GM19035 (cell line): ENCODE measurements around the gene RAPGEF4.
A peak's percentile ranks its signal among the peaks of the same experiment; 100 is the strongest.

ENCODE experiments used
- ATAC-seq: cut with Tn5 transposase; IDR thresholded peaks from one replicate; pipeline ENCODE4 v1.9.1; 2021; ENCODE audit not compliant: unreplicated experiment

Gene RAPGEF4

DNA sequence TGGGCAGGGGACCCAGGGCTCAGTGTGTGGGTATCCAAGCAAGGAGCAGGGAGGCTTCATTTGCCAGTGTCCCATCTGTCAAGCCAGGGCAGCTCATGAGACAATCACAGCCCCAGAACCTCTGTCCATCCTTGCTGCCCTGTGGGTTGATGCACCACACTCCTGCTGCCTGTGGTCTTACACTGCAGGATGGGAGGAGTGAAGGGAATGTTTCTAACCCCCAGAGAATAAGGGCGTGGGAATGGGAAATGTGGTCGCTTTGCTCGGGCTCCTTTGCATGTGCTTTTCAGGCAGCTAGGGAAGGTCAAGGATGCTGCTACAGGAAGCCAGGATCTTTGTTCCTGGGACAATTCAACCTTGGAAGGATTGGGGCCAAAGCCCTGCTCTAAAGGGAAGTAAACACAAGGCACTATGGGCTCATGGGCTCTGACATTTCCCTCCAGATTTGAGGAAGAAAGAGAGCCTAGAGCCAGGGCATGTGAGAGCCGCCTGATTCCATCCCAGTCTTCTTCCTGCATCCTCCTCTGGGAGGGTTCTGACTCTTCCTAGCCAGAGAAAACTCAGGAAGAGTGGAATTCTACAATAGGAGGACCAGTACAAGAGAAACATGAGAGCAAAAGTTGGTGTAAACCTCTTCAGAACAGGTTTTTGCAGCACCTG, 321.2 kb downstream of the RAPGEF4 start:
- no peak for ATAC-seq

DNA sequence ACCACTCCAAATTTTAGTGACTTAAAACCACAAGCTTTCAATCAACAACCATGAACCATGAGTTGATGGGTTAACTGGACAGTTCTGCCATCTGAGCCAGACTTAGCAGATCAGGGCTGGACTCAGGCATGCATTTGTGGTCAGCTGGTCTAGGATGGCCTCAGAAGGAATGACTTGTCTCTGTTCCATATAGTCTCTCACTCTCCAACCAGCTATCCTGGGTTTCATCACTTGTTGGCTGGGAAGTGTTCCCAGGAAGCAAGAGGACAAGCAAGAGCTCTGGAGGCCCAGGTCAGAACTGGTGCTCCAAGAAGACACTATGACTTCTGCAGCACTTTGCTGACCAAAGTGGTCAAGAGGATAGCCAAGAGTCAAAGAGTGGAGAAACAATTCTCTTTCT, 322.5 kb downstream of the RAPGEF4 start:
- ATAC-seq, result no peak

DNA sequence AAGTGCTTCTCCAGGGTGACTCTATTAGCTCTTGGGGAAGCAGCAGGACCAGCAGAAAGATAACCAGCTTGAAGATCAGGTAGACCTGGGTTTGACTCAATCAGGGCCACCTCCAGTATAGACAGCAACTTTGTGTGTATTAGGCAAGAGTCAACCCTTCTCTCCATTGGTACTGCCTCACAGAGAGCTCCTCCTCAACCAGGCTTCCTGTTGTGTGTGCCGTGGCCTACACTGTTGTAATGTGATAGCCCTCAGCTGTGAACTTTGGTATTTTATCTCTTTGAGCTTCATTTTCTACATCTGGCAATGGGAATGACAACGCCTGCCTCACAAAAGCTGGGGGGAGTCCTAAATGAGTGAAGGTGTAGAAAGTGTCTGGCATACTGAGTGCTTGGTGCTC, 323.0 kb downstream of the RAPGEF4 start:
- no peak for ATAC-seq

DNA sequence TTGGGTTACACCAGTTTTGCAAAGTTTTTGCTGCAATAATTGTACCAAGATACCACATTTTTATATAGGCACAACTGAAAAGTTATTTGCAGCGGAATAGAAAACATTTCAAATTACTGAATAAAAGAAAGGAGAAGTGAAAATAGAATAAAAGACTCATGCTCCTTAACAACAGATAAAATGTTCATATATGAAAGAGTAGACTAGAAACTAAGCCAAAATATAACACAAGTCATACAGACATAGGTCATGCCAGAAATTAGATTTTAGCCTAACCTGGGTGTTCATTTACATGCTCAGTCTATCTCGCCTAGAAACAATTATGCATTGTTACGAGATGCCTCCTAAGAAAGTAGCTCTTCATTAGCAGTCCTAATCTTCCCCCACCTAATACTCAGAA, 323.6 kb downstream of the RAPGEF4 start:
- no peak for ATAC-seq

DNA sequence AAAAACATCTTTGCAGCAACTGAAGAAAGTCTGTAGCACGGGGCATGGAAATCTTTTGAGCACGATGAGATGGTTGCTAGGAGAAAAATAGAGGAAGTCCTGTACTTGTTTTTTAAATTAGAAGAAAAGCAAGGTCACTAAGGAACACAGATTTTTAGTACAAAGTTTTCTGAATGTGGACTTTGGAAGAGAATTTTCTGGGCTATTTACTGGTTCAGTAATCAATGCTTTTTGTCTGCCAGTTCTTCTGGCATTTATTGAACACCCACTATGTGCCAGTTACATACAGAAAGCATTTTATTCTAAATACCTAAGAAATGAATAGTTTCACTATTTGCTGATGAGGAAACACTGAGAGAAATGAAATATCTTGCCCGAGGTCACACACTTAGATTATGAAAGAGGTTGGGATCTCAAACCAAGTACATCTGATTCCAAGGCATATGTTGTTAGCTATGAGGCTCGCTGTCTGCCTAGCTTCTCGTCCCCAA, 324.4 kb downstream of the RAPGEF4 start:
- no peak for ATAC-seq

DNA sequence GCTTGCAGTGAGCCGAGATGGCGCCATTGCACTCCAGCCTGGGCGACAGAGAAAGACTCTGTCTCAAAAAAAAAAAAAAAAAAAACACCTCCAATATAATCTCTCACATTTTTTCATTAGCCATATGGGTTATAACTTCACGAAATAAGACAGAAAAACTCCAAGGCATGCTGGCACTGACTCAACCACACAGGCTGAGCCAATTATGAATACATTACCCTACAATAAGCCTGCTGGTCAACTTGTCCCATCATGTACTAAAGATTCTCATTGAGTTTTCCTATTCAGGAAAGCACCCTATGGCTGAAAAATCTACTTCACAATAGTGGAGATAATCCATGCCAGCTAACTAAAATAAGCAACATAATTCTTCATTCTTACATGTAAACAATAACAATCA, 327.2 kb downstream of the RAPGEF4 start:
- no peak for ATAC-seq

DNA sequence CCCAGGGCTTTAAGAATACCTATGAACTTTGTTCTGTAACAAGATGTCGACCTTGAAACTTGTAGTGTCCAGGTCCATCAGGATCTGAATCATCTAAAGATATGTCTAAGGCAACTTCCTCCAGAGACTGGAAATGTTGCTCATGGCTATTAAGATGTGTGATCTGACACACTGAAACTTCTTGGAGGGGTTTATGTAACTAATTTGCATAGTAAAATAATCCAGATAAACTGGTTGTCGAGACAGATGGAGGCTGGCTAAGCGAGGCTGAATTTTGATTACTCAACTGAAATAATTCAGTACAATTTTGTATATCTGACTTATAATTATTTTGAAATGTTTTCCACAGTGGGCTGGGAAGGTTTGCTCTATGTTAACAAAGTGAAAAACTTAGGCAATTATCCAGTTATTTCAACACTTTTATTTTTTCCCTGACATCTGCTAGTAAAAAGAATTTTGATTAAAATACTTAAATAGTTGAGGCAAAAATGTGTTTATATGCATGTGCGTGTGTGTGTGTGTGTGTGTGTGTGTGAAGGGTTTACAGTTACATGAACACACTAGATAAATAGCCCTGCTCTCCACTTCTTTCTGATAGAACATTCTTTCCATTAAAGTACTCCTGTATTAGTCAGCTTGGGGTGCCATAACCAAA, 328.6 kb downstream of the RAPGEF4 start:
- ATAC-seq, result no peak

DNA sequence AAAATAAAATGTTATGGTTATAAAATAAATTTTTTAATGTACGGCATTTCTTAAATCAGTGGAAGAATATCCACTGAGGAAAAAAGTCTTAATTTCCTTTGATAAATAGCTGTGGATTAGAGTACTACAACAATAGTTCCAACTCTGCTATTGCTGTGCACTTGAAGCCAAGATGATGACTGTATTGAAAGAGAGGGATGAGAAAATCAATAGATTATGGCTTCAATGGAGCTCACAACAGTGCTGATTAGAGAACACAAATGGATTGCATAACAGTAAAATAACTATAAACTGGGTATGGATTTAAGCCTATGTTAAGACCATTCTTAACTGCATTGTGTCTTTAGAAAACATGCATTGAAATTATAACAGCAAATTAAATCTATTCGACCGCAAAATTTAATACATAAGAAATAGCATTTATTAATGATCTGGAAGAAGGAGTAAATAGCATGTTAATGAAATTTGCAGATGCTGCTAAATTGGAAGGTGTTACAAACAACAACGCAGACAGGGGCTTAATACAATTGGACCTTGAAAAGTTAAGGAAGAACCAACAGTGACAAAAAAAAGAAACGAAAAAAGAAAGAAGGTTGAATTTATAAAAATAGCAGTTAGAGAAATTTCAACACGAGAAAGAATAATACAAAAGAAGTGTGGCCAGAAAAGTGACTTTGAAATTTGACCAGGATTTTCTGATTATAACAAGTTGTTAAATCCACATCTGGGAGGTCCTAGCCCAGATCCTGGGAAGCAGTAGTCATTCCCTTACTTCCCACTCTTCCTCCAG, 331.4 kb downstream of the RAPGEF4 start:
- ATAC-seq, result no peak

DNA sequence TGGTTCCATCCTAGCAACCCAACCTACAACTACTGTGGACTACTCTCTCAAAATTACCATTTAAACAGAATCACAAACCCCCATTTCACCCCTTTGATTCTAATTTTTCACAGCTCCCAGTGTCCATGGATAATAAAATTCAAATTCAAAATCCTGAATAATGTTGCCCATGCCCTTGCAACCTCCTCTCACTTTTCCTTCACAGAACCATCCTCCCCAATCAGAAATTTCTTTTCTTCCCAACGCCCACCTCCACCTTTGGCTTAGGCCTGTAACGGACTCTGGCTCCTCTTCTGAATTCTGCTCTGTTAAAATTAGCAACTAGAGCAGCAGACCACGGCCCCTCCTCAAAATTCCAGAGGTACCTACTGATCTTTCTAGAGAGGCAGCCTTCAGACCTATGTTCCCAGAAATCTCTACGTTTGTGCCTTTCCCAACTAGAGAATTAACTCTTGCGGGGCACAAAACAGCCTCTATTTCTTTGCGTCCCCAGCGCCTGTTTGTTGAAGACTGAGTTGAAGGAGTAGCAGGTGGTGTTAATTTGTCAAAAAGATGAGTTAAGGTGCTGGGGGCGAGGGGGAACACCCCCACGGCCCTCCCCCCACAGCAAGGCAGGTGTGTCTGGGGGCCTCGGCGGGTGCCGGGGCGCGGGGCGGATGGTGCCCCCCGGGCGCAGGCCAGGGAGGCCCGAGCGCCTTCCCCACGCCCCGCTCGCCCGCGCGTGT, 339.6 kb downstream of the RAPGEF4 start:
- no peak for ATAC-seq

DNA sequence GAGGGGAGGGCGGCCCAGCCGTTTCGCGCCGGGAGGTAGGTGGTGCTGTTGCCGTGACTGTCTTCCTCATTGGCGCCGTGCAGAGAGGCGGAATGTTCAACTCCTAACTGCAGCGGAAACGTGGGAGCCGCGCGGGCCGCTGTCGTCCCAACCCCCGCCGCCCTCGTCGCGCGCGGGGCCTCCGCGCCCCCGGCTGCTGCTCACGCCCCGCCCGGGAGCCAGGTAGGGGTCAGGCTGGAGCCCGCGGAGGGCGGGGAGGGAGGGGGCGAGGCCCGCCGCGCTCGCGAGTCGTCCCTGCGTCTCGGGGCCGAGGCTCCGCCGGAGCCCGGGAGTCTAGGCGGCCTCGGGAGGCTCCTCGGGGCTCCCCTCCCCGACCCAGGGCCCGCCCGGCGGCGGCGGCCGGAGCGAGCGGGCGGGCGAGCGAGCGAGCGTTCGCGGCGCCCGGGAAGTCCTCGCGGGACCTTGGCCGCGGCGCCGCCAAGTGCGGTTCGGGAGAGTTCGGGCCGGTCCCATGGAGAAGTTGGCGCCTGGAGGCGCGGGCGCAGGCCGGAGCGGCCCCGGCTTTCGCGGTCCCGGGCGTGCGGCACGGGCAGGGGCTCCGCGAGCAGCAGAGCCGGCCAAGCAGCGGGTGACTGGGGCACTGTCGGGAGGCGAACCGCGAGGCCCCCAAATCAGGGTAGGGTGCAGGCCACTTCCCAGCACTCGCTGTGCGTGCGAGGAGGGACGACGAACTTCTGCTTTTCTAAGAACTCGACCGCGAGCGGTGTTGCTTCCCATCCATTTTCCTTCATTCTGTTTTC, 340.3 kb downstream of the RAPGEF4 start, which contains the start of gene MAP3K20:
MAP3K20 (plus strand) TSS at position 66 of the 800 bp plus-strand sequence. CDS start 15,186 bp downstream, outside the sequence.
- peak; percentile 65 for ATAC-seq

DNA sequence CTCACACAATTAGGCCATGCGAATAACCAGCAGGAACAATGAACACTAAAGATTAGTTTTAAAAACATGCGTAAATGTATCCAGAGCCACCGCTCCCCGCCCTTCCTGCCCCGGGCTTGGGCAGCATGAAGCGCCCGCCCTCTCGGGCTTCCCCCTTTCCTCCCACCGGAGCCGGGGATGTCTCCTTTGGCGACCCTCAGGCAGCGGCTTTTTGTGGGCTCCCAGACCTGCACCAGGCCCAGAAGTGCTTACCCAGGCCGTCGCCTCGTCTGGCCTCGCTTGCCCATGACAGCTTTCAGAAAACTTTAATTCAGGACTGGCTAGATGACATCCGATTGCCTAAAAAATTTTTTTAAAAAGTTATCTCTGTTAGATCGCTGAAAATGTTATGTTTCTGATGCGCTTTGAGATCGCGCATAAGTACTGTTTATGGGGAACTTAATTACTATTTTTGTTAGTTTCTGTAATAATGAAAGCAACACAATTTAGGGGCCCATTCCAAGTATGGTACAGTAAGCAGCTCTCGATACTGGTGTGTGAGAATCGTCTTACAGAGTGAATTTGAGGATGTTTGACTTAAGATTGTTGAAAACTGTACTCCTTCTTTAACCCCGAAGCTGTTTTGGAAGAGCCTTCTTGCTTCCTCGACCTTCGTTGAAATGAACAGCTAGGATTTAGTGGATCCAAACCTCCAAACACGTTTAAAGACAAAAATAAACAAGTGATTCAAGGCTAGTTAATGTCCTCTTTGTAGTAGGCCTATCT, 341.1 kb downstream of the RAPGEF4 start:
- peak; percentile 29 for ATAC-seq

DNA sequence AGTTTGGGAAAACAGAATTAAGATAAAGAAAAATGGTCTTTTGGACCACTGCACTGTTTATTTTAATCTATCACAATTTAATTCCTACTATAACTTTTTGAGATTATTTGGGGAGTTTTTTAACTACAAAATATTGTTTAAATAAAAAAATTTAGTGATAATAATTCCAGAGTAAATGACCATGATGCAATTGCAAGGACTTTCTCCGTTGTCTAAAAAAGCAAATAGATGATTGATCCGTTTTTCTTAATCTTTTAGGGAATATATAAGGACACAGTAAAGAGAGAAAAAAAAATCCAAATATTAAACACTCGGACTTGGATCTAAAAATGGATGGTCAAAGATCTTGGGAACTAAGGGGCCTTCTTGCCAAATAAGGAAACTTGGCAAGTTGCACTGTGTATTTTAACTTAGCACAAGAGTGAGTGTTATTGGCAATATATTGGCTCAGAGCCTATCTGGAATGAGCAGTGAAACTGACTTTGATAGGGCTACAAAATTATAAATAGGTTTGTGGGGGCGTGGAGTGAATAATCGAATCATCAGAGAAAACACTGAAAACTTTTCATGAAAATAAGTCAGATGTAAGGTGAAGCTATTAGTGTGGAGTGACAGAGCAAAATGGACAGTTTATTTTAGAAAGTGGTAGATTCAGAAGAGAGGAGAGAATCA, 342.0 kb downstream of the RAPGEF4 start:
- no peak for ATAC-seq

DNA sequence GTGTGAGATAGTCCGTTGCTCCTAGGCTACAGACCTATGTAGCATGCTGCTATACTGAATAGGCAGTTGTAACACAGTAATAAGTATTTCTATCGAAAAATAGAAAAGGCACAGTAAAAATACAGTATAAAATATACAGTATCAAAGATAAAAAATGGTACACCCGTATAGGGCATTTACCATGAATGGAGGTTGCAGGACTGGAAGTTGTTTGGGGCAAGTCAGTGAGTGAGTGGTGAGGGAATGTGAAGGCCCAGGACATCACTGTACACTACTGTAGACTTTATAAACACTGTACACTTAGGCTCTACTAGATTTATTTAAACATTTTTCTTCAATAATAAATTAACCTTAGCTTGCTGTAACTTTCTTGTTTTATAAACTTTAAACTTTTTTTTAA, 343.5 kb downstream of the RAPGEF4 start:
- ATAC-seq, result no peak

DNA sequence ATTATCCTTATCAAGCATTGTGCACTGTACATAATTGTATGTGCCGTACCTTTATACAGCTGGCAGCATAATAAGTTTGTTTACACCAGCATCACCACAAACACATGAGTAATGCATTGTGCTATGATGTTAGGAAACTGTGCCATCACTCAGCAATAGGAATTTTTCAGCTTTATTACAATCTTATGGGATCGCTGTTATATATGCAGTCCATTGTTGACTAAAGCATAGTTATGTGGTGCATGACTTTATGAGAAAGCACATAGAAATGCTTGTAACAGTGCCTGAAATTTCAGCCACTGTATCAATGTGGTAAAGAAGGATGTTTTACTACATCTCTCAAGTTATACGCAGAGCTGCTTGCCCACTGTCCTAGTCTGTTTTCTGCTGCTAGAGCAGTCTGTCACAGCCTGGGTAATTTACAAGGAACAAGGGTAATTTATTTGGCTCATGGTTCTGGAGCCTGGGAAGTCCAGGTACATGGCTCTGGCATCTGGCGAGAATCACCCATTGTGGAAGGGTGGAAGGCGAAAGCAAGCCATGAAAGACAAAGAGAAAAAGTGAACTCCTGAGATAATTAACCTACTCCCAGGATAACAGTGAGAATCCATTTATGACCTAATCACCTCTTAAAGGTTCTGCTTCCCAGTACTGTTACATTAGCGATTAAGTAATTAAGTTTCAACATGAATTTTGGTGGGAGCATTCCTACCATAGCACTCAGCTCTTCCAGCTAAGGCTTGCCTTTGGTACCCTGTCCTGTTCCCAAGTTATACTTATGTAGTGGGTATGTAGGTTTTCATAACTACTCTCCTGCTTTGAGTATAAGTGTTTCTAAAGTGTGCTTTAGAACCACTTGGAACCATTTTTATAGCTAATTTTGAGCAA, 344.6 kb downstream of the RAPGEF4 start:
- ATAC-seq, result no peak

DNA sequence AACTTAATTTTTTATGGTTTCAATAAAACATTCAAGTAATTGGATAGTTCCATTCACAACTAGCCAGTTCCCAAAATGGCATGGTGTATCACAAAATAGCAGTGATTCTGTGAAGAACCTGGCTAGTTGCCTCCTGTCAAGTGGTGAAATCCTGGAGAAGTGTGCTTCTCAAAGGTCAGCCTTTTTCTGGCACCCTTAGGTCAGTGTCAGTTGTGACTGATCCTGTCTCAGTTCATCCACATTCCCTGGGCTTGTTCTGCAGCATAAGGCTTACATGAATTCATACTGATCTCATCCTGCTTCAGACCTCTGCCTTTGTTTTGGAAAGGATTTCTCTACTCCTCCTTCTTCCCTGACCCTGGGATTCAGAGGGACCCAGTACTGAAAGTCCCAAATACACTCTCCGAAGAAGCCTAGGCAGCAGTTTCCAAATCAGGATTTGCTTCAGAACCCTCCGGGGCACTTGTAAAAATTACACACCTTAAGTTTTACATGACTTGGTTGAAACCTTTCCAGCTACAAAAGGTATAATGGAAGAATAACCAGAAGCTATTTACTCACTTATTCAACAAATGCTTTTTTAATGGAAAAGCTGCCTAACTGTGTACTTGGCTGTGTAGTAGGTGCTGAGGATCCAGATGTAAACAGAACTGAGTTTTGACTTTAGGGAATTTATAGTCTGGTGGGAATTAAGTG, 351.0 kb downstream of the RAPGEF4 start:
- ATAC-seq, result no peak

DNA sequence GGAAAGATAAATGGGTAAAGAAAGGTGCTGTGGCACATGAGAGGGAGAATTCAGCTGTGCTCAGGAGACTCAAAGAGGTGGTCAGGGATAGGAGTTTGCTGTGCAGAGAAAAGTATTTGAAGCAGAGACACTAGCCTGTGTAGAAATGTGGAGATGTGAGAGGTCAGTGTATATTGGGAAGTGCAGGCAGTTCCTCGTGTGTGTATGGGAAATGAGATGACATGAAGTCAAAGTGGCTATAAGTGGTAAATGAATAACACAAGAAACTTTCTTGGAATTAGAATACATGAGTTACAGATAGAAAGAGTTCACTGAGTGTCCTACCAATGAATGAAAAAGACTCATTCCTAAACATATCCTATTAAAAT, 351.6 kb downstream of the RAPGEF4 start:
- ATAC-seq, result no peak

DNA sequence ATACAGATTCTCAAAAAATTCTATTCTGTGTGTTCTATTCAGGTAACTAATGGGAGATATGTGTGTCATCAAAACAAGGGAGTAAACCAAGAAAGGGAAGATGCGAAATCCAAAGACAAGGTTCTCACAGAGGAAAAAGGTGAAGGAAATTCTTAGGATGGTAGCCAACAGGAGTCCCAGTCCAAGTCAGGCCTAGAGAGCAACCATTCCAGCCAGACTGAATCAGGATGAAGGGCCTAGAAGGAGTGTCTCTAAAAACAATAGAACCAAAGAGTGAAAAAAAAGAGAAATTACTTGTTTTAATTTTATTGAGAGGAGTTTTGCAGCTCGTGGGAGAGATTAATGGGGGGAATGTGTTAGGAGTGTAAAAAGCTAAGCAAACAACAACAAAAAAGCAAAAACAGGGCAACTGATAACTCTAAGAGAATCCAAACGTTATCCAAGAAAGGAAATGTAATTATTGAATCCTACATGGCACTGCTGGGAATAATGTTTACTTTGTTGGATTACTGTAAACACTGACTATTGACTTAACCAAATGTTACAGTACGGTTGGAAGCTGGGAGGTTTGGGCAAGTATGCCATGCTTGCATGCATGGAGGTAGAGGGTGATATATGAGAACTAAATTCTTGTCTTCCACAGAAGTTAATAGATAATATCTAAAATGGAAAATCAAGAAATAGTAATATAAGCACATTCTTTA, 352.3 kb downstream of the RAPGEF4 start:
- no peak for ATAC-seq
